Adipose tissue (tissue), 3 donors: Measurements from ENCODE around the gene PID1. TPM values are rescaled to one million over a fixed set of nuclear protein-coding genes. Genes with fewer than 3 reads are reported as not detected.

Experiments used
- H3K27ac ChIP-seq: one replicate; pipeline ENCODE4 v1.5.1; 2013; ENCODE audit warnings: low read depth, low read length
- WGBS, 3 donors: extraction: QIAGEN DNeasy Blood & Tissue Kit; methylation state at CpG; one replicate each; pipeline ENCODE4 v1.1.7; 2013; 5-methylcytosine and 5-hydroxymethylcytosine counted together
- polyA plus RNA-seq, 3 donors: library from polyadenylated mRNA; stranded (reverse); fragments of 200-250 nt; gene quantifications; one replicate each; pipeline ENCODE4 v1.2.3, GENCODE V29; 2013
- donor health status: healthy with polysubstance abuse.
- donor health status: Bipolar disorder and iron deficiency.
- donor health status: healthy.

The PID1 gene, protein sequence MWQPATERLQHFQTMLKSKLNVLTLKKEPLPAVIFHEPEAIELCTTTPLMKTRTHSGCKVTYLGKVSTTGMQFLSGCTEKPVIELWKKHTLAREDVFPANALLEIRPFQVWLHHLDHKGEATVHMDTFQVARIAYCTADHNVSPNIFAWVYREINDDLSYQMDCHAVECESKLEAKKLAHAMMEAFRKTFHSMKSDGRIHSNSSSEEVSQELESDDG
- 100 to 1,000 TPM in 1 of 3 donors, 10 to 100 TPM in 1, 1 to 10 TPM in 1; 5.8 to 109 (median 17.0) TPM for polyA plus RNA-seq

DNA sequence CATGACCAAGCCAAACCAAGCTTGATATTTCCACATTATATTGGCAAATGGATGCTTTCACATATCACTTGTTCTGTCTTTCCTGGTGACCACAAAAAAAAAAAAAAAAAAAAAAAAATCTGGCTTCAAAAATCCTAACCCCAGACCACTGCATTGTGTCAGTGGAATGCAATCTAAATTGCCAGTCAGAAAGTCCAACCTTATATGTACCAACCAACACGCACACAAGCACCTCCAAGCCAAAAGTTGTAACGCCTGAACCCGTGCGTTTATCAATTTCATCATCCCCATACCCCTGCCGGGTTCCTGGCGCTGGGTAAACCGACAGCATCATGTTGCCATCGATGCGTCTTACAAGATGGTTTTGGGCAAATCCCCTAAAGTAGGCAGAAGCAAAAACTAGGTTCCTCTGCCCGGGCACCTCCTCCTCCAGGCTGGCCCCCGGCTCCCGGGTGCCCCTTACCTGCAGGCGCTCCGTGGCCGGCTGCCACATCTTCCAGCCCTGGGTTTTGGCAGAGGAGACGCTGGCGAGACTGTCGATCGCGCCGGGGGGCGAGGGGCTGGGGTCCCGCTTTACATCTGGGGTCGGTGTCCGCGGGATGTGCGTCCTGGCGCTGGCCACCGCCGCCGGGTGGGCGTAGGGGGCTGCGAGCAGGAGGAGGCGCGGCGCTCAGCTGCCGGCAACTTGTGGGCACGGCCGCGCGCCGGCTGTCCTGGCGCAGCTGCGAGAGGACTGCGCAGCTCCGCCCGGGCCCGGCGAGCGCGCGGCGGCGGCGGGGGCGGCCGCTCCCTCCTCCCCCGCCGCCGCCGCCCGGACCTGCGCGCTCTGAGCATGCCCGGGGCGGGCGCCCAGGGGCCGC, at the start of gene PID1:
TSS of gene PID1 (minus strand) at position 737 of the 860 bp plus-strand sequence. CDS start at position 493, 244 bp downstream.
- H3K27ac ChIP-seq = no peak within 1 kb of the TSS
- 3 to 4% (median 4%) methylated on average over 30 to 65 of the region's 68 CpGs for WGBS, 3 donors

GRCh38 chr2:229319558-229319957, 48.5 kb upstream of the PID1 start:
- 80 to 93% (median 90%) methylated on average over 3 of the region's 3 CpGs for WGBS, 3 donors
- H3K27ac ChIP-seq = no peak overlapping the region

DNA sequence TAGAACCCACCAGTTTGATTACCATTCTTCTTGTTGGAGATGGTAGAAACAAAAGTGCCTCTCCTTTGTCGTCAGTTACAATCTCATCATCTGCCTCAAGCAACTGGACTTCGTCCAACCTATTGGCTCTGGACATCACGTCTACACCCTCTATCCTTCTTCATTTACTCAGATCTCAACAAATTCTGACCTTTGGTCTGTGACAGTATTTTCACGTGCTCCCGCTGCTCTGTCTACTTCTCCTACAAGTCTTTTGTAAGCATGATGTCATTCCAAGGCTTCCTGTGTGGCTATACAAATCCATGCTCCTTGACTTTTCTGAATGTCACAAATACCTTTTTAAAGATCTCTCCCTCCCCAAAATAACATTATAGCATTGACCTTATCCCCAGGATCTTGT, 43.0 kb upstream of the PID1 start:
- no peak overlapping the region for H3K27ac ChIP-seq
- WGBS, 3 donors = 69 to 73% (median 70%) methylated on average over 5 of the region's 5 CpGs

GRCh38 chr2:229313591-229313990, 42.5 kb upstream of the PID1 start:
- H3K27ac ChIP-seq = no peak overlapping the region
- 31 to 54% (median 38%) methylated on average over 3 of the region's 3 CpGs for WGBS, 3 donors

- H3K27ac ChIP-seq = no peak overlapping the region
- WGBS, 3 donors = 40 to 63% (median 59%) methylated on average over 2 of the region's 2 CpGs
Observed at GRCh38 chr2:229301237-229301636, 30.1 kb upstream of the PID1 start.

DNA sequence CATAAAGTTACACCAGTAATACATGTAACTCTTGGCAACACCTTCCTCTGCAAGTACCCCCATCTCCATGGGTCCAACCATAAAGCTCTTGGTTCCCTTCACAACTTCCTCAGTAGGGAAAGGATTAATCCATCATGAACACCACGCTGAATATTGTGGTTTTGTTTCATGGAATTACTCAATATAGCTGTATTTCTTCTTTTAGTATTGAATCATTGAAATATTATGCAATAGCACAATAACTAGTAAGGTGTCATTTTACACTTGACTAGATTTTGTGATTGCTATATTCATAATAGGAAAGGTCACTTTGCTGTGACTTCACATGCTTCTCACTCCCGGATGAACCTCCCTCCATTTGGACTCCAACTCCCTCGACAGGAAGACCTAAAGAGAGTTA, 29.7 kb upstream of the PID1 start:
- no peak overlapping the region for H3K27ac ChIP-seq
- WGBS, 3 donors = 45 to 48% (median 48%) methylated on average over 3 of the region's 3 CpGs

GRCh38 chr2:229300371-229300770, 29.3 kb upstream of the PID1 start:
- H3K27ac ChIP-seq = no peak overlapping the region
- WGBS, 3 donors = 38 to 62% (median 51%) methylated on average over 1 of the region's 1 CpG

DNA sequence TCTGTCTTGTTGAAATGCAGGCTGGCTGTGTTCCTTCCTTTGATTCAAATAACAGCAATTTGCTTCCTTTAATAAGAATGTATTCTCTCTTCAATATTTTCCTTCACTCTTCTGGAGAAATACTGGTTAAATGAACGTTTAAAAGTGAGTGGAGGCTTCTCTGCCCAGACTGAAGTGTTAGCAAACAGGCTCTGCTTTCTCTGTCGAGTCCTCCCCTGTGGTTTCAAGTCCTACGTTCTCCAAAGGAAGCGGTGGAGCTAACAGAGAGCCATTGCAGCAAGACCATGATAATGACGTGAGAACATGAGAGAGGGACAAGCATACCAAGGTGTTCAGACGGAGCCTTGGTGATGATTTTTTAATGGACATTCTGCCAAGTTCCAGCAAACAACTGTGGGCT, 26.2 kb upstream of the PID1 start:
- WGBS, 3 donors = 38 to 43% (median 39%) methylated on average over 6 of the region's 6 CpGs
- no peak overlapping the region for H3K27ac ChIP-seq

GRCh38 chr2:229296536-229296935, 25.4 kb upstream of the PID1 start:
- no peak overlapping the region for H3K27ac ChIP-seq

DNA sequence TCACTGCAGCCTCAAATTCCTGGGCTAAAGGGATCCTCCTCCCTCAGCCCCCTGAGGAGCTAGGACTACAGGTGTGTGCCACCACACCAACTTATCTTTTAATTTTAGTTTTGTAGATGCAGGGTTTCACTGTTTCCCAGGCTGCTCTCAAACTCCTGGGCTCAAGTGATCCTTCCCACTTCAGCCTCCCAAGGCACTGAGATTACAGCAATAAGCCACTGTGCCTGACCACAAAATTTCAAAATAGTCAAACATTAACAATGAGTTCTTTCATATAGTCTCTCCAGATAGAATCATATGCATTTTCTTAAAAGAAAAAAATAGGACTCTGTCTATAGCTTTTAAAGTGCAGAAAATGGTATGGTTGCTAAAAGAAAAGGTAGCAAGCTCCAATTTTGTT, 24.9 kb upstream of the PID1 start:
- H3K27ac ChIP-seq = no peak overlapping the region

More at GRCh38 chr2:229296536-229296935, 25.4 kb upstream of the PID1 start:
- 56 to 61% (median 60%) methylated on average over 3 of the region's 3 CpGs for WGBS, 3 donors

GRCh38 chr2:229287823-229288222, 16.7 kb upstream of the PID1 start:
- WGBS, 3 donors = 54 to 68% (median 59%) methylated on average over 1 of the region's 1 CpG
- H3K27ac ChIP-seq = no peak overlapping the region

GRCh38 chr2:229282758-229283546, 11.9 kb upstream of the PID1 start:
- H3K27ac ChIP-seq = no peak overlapping the region
- 24 to 65% (median 32%) methylated on average over 5 of the region's 5 CpGs for WGBS, 3 donors

DNA sequence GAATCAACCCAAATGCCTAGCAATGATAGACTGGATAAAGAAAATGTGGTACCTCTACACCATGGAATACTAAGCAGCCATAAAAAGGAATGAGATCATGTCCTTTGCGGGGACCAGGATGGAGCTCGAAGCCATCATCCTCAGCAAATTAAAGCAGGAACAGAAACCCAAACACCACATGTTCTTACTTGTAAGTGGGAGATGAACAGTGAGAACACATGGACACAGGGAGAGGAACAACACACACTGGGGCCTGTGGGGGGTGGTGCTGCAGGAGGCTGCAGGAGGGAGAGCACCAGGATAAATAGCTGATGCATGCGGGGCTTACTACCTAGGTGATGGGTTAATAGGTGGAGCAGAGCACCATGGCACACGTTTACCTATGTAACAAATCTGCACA, 8.4 kb upstream of the PID1 start:
- WGBS, 3 donors = 86 to 90% (median 89%) methylated on average over 4 of the region's 4 CpGs
- no peak overlapping the region for H3K27ac ChIP-seq

- H3K27ac ChIP-seq = no peak overlapping the region
Observed at GRCh38 chr2:229275506-229275905, 4.4 kb upstream of the PID1 start.

DNA sequence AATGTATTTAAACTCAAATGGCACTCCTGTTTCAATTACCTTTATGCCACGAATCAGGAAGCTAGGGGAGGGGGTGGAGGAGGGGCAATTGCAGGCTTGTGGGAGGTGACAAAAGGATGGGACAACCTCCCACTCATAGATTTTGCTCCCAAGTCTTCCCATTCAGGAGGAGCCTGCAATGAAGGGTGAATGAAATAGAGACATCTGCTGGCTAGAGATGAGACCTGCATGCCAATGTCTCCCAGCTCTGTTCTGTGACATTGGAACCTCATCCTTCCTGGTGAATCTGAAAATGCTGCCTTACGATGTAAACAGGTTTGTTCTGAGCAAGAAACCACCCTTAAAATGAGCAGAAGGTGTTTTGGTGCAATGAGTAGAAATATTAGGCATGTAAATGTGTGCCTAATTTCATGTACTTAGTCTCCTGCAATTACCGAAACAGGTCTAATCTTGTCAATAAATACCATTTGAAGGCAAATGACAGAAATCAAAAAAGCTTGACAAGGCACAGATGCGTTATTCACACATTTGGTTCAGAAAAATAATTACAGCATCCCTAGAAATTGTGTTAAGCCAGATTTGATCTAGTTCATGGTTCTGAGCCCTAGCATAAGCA, 2.7 kb upstream of the PID1 start:
- H3K27ac ChIP-seq = no peak overlapping the region
- 31 to 44% (median 43%) methylated on average over 4 of the region's 4 CpGs for WGBS, 3 donors

GRCh38 chr2:229273006-229273722, 2.1 kb upstream of the PID1 start:
- H3K27ac ChIP-seq = no peak overlapping the region
- 14 to 29% (median 24%) methylated on average over 9 of the region's 9 CpGs for WGBS, 3 donors

GRCh38 chr2:229269941-229270340, 1.1 kb downstream of the PID1 start:
- 55 to 64% (median 56%) methylated on average over 6 of the region's 6 CpGs for WGBS, 3 donors
- H3K27ac ChIP-seq = no peak overlapping the region

DNA sequence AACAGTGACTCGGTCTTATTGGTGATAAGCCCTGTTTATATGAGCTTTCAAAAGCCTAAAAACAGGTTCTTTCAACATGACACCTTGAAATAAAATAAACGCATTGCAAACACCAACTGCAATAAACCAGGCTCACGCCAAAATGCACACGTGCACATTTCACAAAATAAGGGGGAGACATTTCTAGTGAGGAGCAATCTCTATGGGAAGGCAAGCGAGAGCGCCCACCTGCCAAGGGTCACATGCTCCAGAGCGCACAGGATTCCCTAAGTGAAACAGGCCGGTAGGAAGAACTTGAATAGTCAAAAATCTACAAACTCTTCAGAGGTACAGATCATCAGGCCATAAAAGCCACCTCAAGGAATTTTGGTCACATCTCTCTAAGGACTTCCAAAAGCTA, 1.9 kb downstream of the PID1 start:
- WGBS, 3 donors = 73 to 74% (median 74%) methylated on average over 8 of the region's 8 CpGs

More for the DNA sequence above, 1.9 kb downstream of the PID1 start:
- no peak overlapping the region for H3K27ac ChIP-seq
